Measurements from ENCODE around the gene EDEM1.

The EDEM1 gene

GRCh38 chr3:5262507-5262906 lies 75.0 kb downstream of the EDEM1 start:
- Histone ChIP-seq H3K9me3 (ENCODE audit: insufficient read depth, low read length, severe bottlenecking) (no peaks in the 10 kb centered on the region), H3K79me2 (ENCODE audit: insufficient read depth, low read length) (no peaks in the 10 kb centered on the region), H3K27me3 (ENCODE audit: insufficient read depth, low read length, poor library complexity) (no peaks in the 10 kb centered on the region), H4K20me1 (ENCODE audit: insufficient read depth, low read length) (no peaks in the 10 kb centered on the region), H3K4me1 (ENCODE audit: insufficient read depth, low read length) (no peaks in the 10 kb centered on the region), H3K4me2 (ENCODE audit: insufficient read depth, low read length) (no peak overlapping the region), H3K9ac (ENCODE audit: low read depth, low read length) (no peak overlapping the region), H2AFZ (ENCODE audit: low read depth, low read length) (no peak overlapping the region), H3K4me3 (ENCODE audit: low read depth in 1 of 2, low read length in 2 of 2) (no peak overlapping the region), H3K27ac (ENCODE audit: low read length) (no peak overlapping the region), H3K36me3 (ENCODE audit: insufficient read depth, low read length) (no peaks in the 10 kb centered on the region)
- ATAC-seq (ENCODE audit: insufficient read depth, low read depth) (no peak), DNase-seq (no peak)
- TF ChIP-seq CTCF (IDR thresholded peaks at IDR 0.05; ENCODE audit: borderline replicate concordance, extremely low read depth, low read length, poor library complexity, severe bottlenecking): no peak
- TF ChIP-seq EZH2 (IDR thresholded peaks at IDR 0.05; ENCODE audit: borderline replicate concordance, low read depth, low read length, severe bottlenecking): no peak

GRCh38 chr3:5264093-5264600 lies 76.6 kb downstream of the EDEM1 start:
- Histone ChIP-seq H3K4me2 (ENCODE audit: insufficient read depth, low read length) (no peak overlapping the region), H4K20me1 (ENCODE audit: insufficient read depth, low read length) (no peaks in the 10 kb centered on the region)

GRCh38 chr3:5264896-5265770 lies 77.6 kb downstream of the EDEM1 start:
- Histone ChIP-seq H3K4me2 (ENCODE audit: insufficient read depth, low read length) (no peak overlapping the region), H3K27me3 (ENCODE audit: insufficient read depth, low read length, poor library complexity) (no peaks in the 10 kb centered on the region), H3K4me1 (ENCODE audit: insufficient read depth, low read length) (no peaks in the 10 kb centered on the region), H4K20me1 (ENCODE audit: insufficient read depth, low read length) (no peaks in the 10 kb centered on the region), H3K4me3 (ENCODE audit: low read depth in 1 of 2, low read length in 2 of 2) (no peak overlapping the region), H3K36me3 (ENCODE audit: insufficient read depth, low read length) (no peaks in the 10 kb centered on the region), H3K9ac (ENCODE audit: low read depth, low read length) (no peak overlapping the region), H2AFZ (ENCODE audit: low read depth, low read length) (no peak overlapping the region), H3K79me2 (ENCODE audit: insufficient read depth, low read length) (no peaks in the 10 kb centered on the region), H3K9me3 (ENCODE audit: insufficient read depth, low read length, severe bottlenecking) (no peaks in the 10 kb centered on the region), H3K27ac (ENCODE audit: low read length) (no peak overlapping the region)
- no peak for TF ChIP-seq EZH2 (IDR thresholded peaks at IDR 0.05; ENCODE audit: borderline replicate concordance, low read depth, low read length, severe bottlenecking)
- TF ChIP-seq CTCF (IDR thresholded peaks at IDR 0.05; ENCODE audit: borderline replicate concordance, extremely low read depth, low read length, poor library complexity, severe bottlenecking): no peak
- ATAC-seq (ENCODE audit: insufficient read depth, low read depth): no peak
- DNase-seq: no peak

More at GRCh38 chr3:5264093-5264600, 76.6 kb downstream of the EDEM1 start:
- Histone ChIP-seq H3K36me3 (ENCODE audit: insufficient read depth, low read length) (no peaks in the 10 kb centered on the region), H3K4me1 (ENCODE audit: insufficient read depth, low read length) (no peaks in the 10 kb centered on the region), H3K79me2 (ENCODE audit: insufficient read depth, low read length) (no peaks in the 10 kb centered on the region), H3K9me3 (ENCODE audit: insufficient read depth, low read length, severe bottlenecking) (no peaks in the 10 kb centered on the region), H3K27ac (ENCODE audit: low read length) (no peak overlapping the region), H2AFZ (ENCODE audit: low read depth, low read length) (no peak overlapping the region), H3K27me3 (ENCODE audit: insufficient read depth, low read length, poor library complexity) (no peaks in the 10 kb centered on the region), H3K9ac (ENCODE audit: low read depth, low read length) (no peak overlapping the region), H3K4me3 (ENCODE audit: low read depth in 1 of 2, low read length in 2 of 2) (no peak overlapping the region)
- TF ChIP-seq EZH2 (IDR thresholded peaks at IDR 0.05; ENCODE audit: borderline replicate concordance, low read depth, low read length, severe bottlenecking) (no peak), CTCF (IDR thresholded peaks at IDR 0.05; ENCODE audit: borderline replicate concordance, extremely low read depth, low read length, poor library complexity, severe bottlenecking) (no peak)
- ATAC-seq (ENCODE audit: insufficient read depth, low read depth) (no peak), DNase-seq (no peak)
